ENCODE results near the gene SLC25A48.
"Not testable (repeated sequence)": the region's sequence is repeated elsewhere in the genome, so short reads cannot be mapped to it uniquely, and the experiment has no call there.

The SLC25A48 gene

GRCh38 chr5:135833961-135834638 is 363 bp upstream of the SLC25A48 start:
- DNase-seq (ENCODE audit: insufficient read length, low spot score) = no peak
- no peak for FAIRE-seq
- TF ChIP-seq TAF1 (IDR thresholded peaks at IDR 0.05; ENCODE audit: low read depth, low read length) (no peak), POLR2A (IDR thresholded peaks at IDR 0.05; ENCODE audit: low read depth, low read length) (no peak), SPI1 (IDR thresholded peaks at IDR 0.05; ENCODE audit: low read depth, low read length) (no peak), PAX5 (IDR thresholded peaks at IDR 0.05; ENCODE audit: insufficient read depth, low read length, severe bottlenecking) (no peak), POU2F2 (IDR thresholded peaks at IDR 0.05; ENCODE audit: low read depth, low read length) (no peak), POLR2AphosphoS5 (IDR thresholded peaks at IDR 0.05; ENCODE audit: low read depth, low read length) (no peak)

GRCh38 chr5:135835766-135836165 is 1.3 kb downstream of the SLC25A48 start:
- DNase-seq (ENCODE audit: insufficient read length, low spot score) (no peak), FAIRE-seq (no peak)
- TF ChIP-seq TAF1 (IDR thresholded peaks at IDR 0.05; ENCODE audit: low read depth, low read length) (no peak), POLR2A (IDR thresholded peaks at IDR 0.05; ENCODE audit: low read depth, low read length) (no peak), POU2F2 (IDR thresholded peaks at IDR 0.05; ENCODE audit: low read depth, low read length) (no peak), SPI1 (IDR thresholded peaks at IDR 0.05; ENCODE audit: low read depth, low read length) (no peak), PAX5 (IDR thresholded peaks at IDR 0.05; ENCODE audit: insufficient read depth, low read length, severe bottlenecking) (no peak), POLR2AphosphoS5 (IDR thresholded peaks at IDR 0.05; ENCODE audit: low read depth, low read length) (no peak)

GRCh38 chr5:135838395-135838794 is 3.9 kb downstream of the SLC25A48 start:
- FAIRE-seq; DNase-seq (ENCODE audit: insufficient read length, low spot score): not testable (repeated sequence)

- TF ChIP-seq PAX5 (IDR thresholded peaks at IDR 0.05; ENCODE audit: insufficient read depth, low read length, severe bottlenecking) (no peak), TAF1 (IDR thresholded peaks at IDR 0.05; ENCODE audit: low read depth, low read length) (no peak), SPI1 (IDR thresholded peaks at IDR 0.05; ENCODE audit: low read depth, low read length) (no peak), POLR2AphosphoS5 (IDR thresholded peaks at IDR 0.05; ENCODE audit: low read depth, low read length) (no peak), POLR2A (IDR thresholded peaks at IDR 0.05; ENCODE audit: low read depth, low read length) (no peak), POU2F2 (IDR thresholded peaks at IDR 0.05; ENCODE audit: low read depth, low read length) (no peak)
- FAIRE-seq = no peak
- DNase-seq (ENCODE audit: insufficient read length, low spot score) = no peak
Measured at GRCh38 chr5:135839566-135839965, 5.1 kb downstream of the SLC25A48 start.

GRCh38 chr5:135840959-135841358 is 6.5 kb downstream of the SLC25A48 start:
- FAIRE-seq (no peak), DNase-seq (ENCODE audit: insufficient read length, low spot score) (no peak)
- no peak for TF ChIP-seq POLR2AphosphoS5 (IDR thresholded peaks at IDR 0.05; ENCODE audit: low read depth, low read length)
- TF ChIP-seq PAX5 (IDR thresholded peaks at IDR 0.05; ENCODE audit: insufficient read depth, low read length, severe bottlenecking) = no peak
- no peak for TF ChIP-seq POLR2A (IDR thresholded peaks at IDR 0.05; ENCODE audit: low read depth, low read length)
- no peak for TF ChIP-seq POU2F2 (IDR thresholded peaks at IDR 0.05; ENCODE audit: low read depth, low read length)
- TF ChIP-seq SPI1 (IDR thresholded peaks at IDR 0.05; ENCODE audit: low read depth, low read length) = no peak
- TF ChIP-seq TAF1 (IDR thresholded peaks at IDR 0.05; ENCODE audit: low read depth, low read length) = no peak

GRCh38 chr5:135842737-135843136 is 8.3 kb downstream of the SLC25A48 start:
- FAIRE-seq = no peak
- TF ChIP-seq POLR2AphosphoS5 (IDR thresholded peaks at IDR 0.05; ENCODE audit: low read depth, low read length) (no peak), POLR2A (IDR thresholded peaks at IDR 0.05; ENCODE audit: low read depth, low read length) (no peak), PAX5 (IDR thresholded peaks at IDR 0.05; ENCODE audit: insufficient read depth, low read length, severe bottlenecking) (no peak), SPI1 (IDR thresholded peaks at IDR 0.05; ENCODE audit: low read depth, low read length) (no peak), TAF1 (IDR thresholded peaks at IDR 0.05; ENCODE audit: low read depth, low read length) (no peak), POU2F2 (IDR thresholded peaks at IDR 0.05; ENCODE audit: low read depth, low read length) (no peak)

GRCh38 chr5:135843571-135844337 is 9.3 kb downstream of the SLC25A48 start:
- no peak for TF ChIP-seq POU2F2 (IDR thresholded peaks at IDR 0.05; ENCODE audit: low read depth, low read length)
- no peak for TF ChIP-seq POLR2A (IDR thresholded peaks at IDR 0.05; ENCODE audit: low read depth, low read length)
- TF ChIP-seq POLR2AphosphoS5 (IDR thresholded peaks at IDR 0.05; ENCODE audit: low read depth, low read length) = no peak
- no peak for TF ChIP-seq TAF1 (IDR thresholded peaks at IDR 0.05; ENCODE audit: low read depth, low read length)
- no peak for TF ChIP-seq SPI1 (IDR thresholded peaks at IDR 0.05; ENCODE audit: low read depth, low read length)
- no peak for TF ChIP-seq PAX5 (IDR thresholded peaks at IDR 0.05; ENCODE audit: insufficient read depth, low read length, severe bottlenecking)
- no peak for FAIRE-seq
- no peak for DNase-seq (ENCODE audit: insufficient read length, low spot score)

More at GRCh38 chr5:135842737-135843136, 8.3 kb downstream of the SLC25A48 start:
- DNase-seq (ENCODE audit: insufficient read length, low spot score) = no peak

GRCh38 chr5:135846311-135846710 is 11.8 kb downstream of the SLC25A48 start:
- no peak for TF ChIP-seq PAX5 (IDR thresholded peaks at IDR 0.05; ENCODE audit: insufficient read depth, low read length, severe bottlenecking)
- no peak for TF ChIP-seq POLR2A (IDR thresholded peaks at IDR 0.05; ENCODE audit: low read depth, low read length)
- no peak for TF ChIP-seq POU2F2 (IDR thresholded peaks at IDR 0.05; ENCODE audit: low read depth, low read length)
- no peak for TF ChIP-seq POLR2AphosphoS5 (IDR thresholded peaks at IDR 0.05; ENCODE audit: low read depth, low read length)
- no peak for TF ChIP-seq TAF1 (IDR thresholded peaks at IDR 0.05; ENCODE audit: low read depth, low read length)
- no peak for TF ChIP-seq SPI1 (IDR thresholded peaks at IDR 0.05; ENCODE audit: low read depth, low read length)
- DNase-seq (ENCODE audit: insufficient read length, low spot score) = no peak
- FAIRE-seq = no peak

GRCh38 chr5:135847976-135848375 is 13.5 kb downstream of the SLC25A48 start:
- TF ChIP-seq SPI1 (IDR thresholded peaks at IDR 0.05; ENCODE audit: low read depth, low read length) (no peak), POLR2A (IDR thresholded peaks at IDR 0.05; ENCODE audit: low read depth, low read length) (no peak), POLR2AphosphoS5 (IDR thresholded peaks at IDR 0.05; ENCODE audit: low read depth, low read length) (no peak), POU2F2 (IDR thresholded peaks at IDR 0.05; ENCODE audit: low read depth, low read length) (no peak), TAF1 (IDR thresholded peaks at IDR 0.05; ENCODE audit: low read depth, low read length) (no peak)
- FAIRE-seq (no peak), DNase-seq (ENCODE audit: insufficient read length, low spot score) (no peak)

Data from GM12891 (cell line).